Astrocyte (in vitro differentiated cells and primary cell): ENCODE measurements around the gene NPIPA5.
"Not testable (repeated sequence)": the region's sequence is repeated elsewhere in the genome, so short reads cannot be mapped to it uniquely, and the experiment has no call there.

Source experiments
- EZH2 ChIP-seq: IDR thresholded peaks from 2 replicates; pipeline ENCODE4 v1.6.1; 2012; ENCODE audit warnings: mild to moderate bottlenecking, low read length, inconsistent platforms; ENCODE audit not compliant: insufficient read depth
- TF ChIP-seq, protein P1 (sequence below): IDR thresholded peaks from 2 replicates; pipeline ENCODE4 v1.5.1; 2011; ENCODE audit warnings: low read depth, mild to moderate bottlenecking, inconsistent platforms, low read length, moderate library complexity; ENCODE audit not compliant: insufficient read depth

DNA sequence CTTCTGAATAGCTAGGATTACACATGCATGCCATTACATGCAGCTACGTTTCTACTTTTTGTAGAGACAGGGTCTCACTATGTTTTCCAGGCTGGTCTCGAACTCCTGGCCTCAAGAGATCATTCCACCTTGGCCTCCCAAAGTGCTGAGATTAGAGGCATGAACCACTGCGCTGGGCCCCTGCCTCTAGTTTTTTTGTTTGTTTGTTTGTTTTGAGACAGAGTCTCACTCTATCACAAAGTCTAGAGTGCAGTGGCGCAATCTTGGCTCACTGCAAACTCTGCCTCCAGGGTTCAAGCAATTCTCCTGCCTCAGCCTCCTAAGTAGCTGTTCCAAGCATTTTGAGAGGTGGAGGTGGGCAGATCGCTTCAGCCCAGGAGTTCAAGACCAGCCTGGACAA is 43.6 kb upstream of the NPIPA5 start:
- TF ChIP-seq, protein P1, sequence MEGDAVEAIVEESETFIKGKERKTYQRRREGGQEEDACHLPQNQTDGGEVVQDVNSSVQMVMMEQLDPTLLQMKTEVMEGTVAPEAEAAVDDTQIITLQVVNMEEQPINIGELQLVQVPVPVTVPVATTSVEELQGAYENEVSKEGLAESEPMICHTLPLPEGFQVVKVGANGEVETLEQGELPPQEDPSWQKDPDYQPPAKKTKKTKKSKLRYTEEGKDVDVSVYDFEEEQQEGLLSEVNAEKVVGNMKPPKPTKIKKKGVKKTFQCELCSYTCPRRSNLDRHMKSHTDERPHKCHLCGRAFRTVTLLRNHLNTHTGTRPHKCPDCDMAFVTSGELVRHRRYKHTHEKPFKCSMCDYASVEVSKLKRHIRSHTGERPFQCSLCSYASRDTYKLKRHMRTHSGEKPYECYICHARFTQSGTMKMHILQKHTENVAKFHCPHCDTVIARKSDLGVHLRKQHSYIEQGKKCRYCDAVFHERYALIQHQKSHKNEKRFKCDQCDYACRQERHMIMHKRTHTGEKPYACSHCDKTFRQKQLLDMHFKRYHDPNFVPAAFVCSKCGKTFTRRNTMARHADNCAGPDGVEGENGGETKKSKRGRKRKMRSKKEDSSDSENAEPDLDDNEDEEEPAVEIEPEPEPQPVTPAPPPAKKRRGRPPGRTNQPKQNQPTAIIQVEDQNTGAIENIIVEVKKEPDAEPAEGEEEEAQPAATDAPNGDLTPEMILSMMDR, result not testable (repeated sequence)
- TF ChIP-seq EZH2, result not testable (repeated sequence)
